SK-N-SH (cell line): Measurements from ENCODE around the gene USP2. TPM values are rescaled to one million over a fixed set of nuclear protein-coding genes. Genes with fewer than 3 reads are reported as not detected.

ENCODE experiments used
- CTCF ChIA-PET: fragments of 300-600, 350-600 bp; formaldehyde crosslinking; extraction: SDS; loops from one replicate; lab custom pipeline; 2021; lab: Yijun Ruan, JAX
- POLR2A ChIA-PET: fragments of 350-600 bp; sonication (Branson Sonifier 250); formaldehyde crosslinking; extraction: SDS; loops from one replicate; lab custom pipeline; 2020; ENCODE audit warnings: antibody characterized with exemption, inconsistent platforms; lab: Yijun Ruan, JAX
- DNase-seq: peaks from one replicate; pipeline ENCODE4 v3.0.0; 2012
- H2AFZ ChIP-seq: fragments of 200-600 bp; sonication (generic); 2 replicates; pipeline ENCODE4 v1.8.1; 2016; ENCODE audit warnings: antibody characterized with exemption, mild to moderate bottlenecking, low read depth
- H3F3A ChIP-seq: fragments of 200-600 bp; sonication (generic); replicated peaks from 2 replicates; pipeline ENCODE3; 2016; ENCODE audit warnings: antibody characterized with exemption, mild to moderate bottlenecking; ENCODE audit not compliant: insufficient read depth
- H3K27ac ChIP-seq, 2 experiments: fragments of 200-500 bp in 1 of 2; fragments of 200-600 bp in 1 of 2; sonication (Bioruptor generic) in 1 of 2; sonication (generic), shearing (Covaris generic) in 1 of 2; 2 replicates each; pipeline versions ENCODE4 v1.5.1 to v1.6.1; 2014 to 2016; ENCODE audit warnings: low read depth in 2 of 2, inconsistent platforms in 1 of 2, low read length in 1 of 2, mild to moderate bottlenecking in 1 of 2, mixed read lengths in 1 of 2
- H3K27me3 ChIP-seq: fragments of 200-600 bp; sonication (generic), shearing (Covaris generic); 2 replicates; pipeline ENCODE4 v1.6.1; 2016; ENCODE audit warnings: mixed run types; ENCODE audit not compliant: insufficient read depth
- H3K36me3 ChIP-seq, 2 experiments: fragments of 200-500 bp in 1 of 2; fragments of 200-600 bp in 1 of 2; sonication (Bioruptor generic) in 1 of 2; sonication (generic) in 1 of 2; replicated peaks in 1 of 2; 2 replicates each; pipeline versions ENCODE3 to v1.5.1; 2014 to 2016; ENCODE audit warnings: low read length in 1 of 2, mild to moderate bottlenecking in 1 of 2; ENCODE audit not compliant: insufficient read depth in 2 of 2, control insufficient read depth in 1 of 2
- H3K4me1 ChIP-seq, 2 experiments: fragments of 200-500 bp in 1 of 2; fragments of 200-600 bp in 1 of 2; sonication (Bioruptor generic) in 1 of 2; sonication (generic), shearing (Covaris generic) in 1 of 2; 2 replicates each; pipeline versions ENCODE4 v1.5.1 to v1.6.1; 2014 to 2016; ENCODE audit warnings: low read depth in 1 of 2, low read length in 1 of 2, mixed run types in 1 of 2; ENCODE audit not compliant: insufficient read depth in 2 of 2, control insufficient read depth in 1 of 2
- H3K4me2 ChIP-seq: fragments of 200-600 bp; sonication (generic), shearing (Covaris generic); 2 replicates; pipeline ENCODE4 v1.6.1; 2017; ENCODE audit warnings: mixed run types
- H3K4me3 ChIP-seq, 2 experiments: fragments of 200-500 bp in 1 of 2; fragments of 200-600 bp in 1 of 2; sonication (Bioruptor generic) in 1 of 2; sonication (generic), shearing (Covaris generic) in 1 of 2; 2 replicates each; pipeline versions ENCODE4 v1.5.1 to v1.8.1; 2014 to 2016; ENCODE audit warnings: low read depth in 2 of 2, inconsistent platforms in 1 of 2, low read length in 1 of 2, mild to moderate bottlenecking in 1 of 2, mixed read lengths in 1 of 2, moderate library complexity in 1 of 2
- H3K79me2 ChIP-seq: fragments of 200-600 bp; sonication (generic); 2 replicates; pipeline ENCODE4 v1.8.1; 2017; ENCODE audit warnings: mild to moderate bottlenecking; ENCODE audit not compliant: insufficient read depth
- H3K9ac ChIP-seq: fragments of 200-600 bp; sonication (generic); 2 replicates; pipeline ENCODE4 v1.6.1; 2017; ENCODE audit warnings: mixed run types
- H3K9me2 ChIP-seq: fragments of 200-600 bp; sonication (generic); 2 replicates; pipeline ENCODE4 v1.6.1; 2017; ENCODE audit warnings: mixed run types
- H3K9me3 ChIP-seq: fragments of 200-600 bp; sonication (generic); 2 replicates; pipeline ENCODE4 v1.6.1; 2017; ENCODE audit warnings: mixed run types, mild to moderate bottlenecking, moderate library complexity
- H4K20me1 ChIP-seq: fragments of 200-600 bp; sonication (generic); 2 replicates; pipeline ENCODE4 v1.6.1; 2017; ENCODE audit warnings: mild to moderate bottlenecking, mixed run types; ENCODE audit not compliant: insufficient read depth
- ELF1 ChIP-seq: IDR thresholded peaks from 2 replicates; pipeline ENCODE4 v1.4.0; 2012
- FOSL2 ChIP-seq: IDR thresholded peaks from 2 replicates; pipeline ENCODE4 v1.4.0; 2012; ENCODE audit warnings: low read depth, mild to moderate bottlenecking, moderate library complexity, borderline replicate concordance
- FOXM1 ChIP-seq: IDR thresholded peaks from 2 replicates; pipeline ENCODE4 v1.4.0; 2012; ENCODE audit warnings: low read depth, mild to moderate bottlenecking
- GABPA ChIP-seq: IDR thresholded peaks from 2 replicates; pipeline ENCODE4 v1.4.0; 2012; ENCODE audit warnings: low read depth, mild to moderate bottlenecking
- GATA2 ChIP-seq: sonication (generic); formaldehyde crosslinking; IDR thresholded peaks from 2 replicates; pipeline ENCODE4 v1.5.0; 2020; ENCODE audit warnings: mild to moderate bottlenecking, missing genetic modification reagents
- JUND ChIP-seq: IDR thresholded peaks from 2 replicates; pipeline ENCODE4 v1.4.0; 2012
- MXI1 ChIP-seq: IDR thresholded peaks from 2 replicates; pipeline ENCODE4 v1.6.1; 2012; ENCODE audit warnings: mild to moderate bottlenecking, low read depth, low read length, improper control_type of control experiment
- NFIC ChIP-seq: IDR thresholded peaks from 2 replicates; pipeline ENCODE4 v1.4.0; 2012; ENCODE audit warnings: borderline replicate concordance
- NRF1 ChIP-seq: IDR thresholded peaks from 2 replicates; pipeline ENCODE4 v1.6.1; 2012; ENCODE audit warnings: low read depth, mild to moderate bottlenecking, low read length
- RCOR1 ChIP-seq: fragments of 150-350 bp; IDR thresholded peaks from 2 replicates; pipeline ENCODE4 v1.6.1; 2017; ENCODE audit warnings: antibody characterized with exemption, low read length
- RFX5 ChIP-seq: IDR thresholded peaks from 2 replicates; pipeline ENCODE4 v1.6.1; 2012; ENCODE audit warnings: mild to moderate bottlenecking, improper control_type of control experiment, low read length
- SIN3A ChIP-seq: IDR thresholded peaks from 2 replicates; pipeline ENCODE4 v1.6.1; 2012; ENCODE audit warnings: low read depth, mild to moderate bottlenecking, low read length, moderate library complexity, borderline replicate concordance
- TCF12 ChIP-seq: IDR thresholded peaks from 2 replicates; pipeline ENCODE4 v1.4.0; 2012
- YY1 ChIP-seq: IDR thresholded peaks from 2 replicates; pipeline ENCODE4 v1.4.0; 2012; ENCODE audit warnings: low read depth, mild to moderate bottlenecking
- WGBS: methylation state at CpG from one replicate; pipeline ENCODE4 v1.1.6; 2017; ENCODE audit warnings: low lambda C conversion rate; 5-methylcytosine and 5-hydroxymethylcytosine counted together
- polyA plus RNA-seq, 3 experiments: library from polyadenylated mRNA; depleted of rRNA; stranded (reverse); fragments of >200 nt; gene quantifications; 2 replicates each; pipeline ENCODE4 v1.2.3, GENCODE V29; 2012
- TF ChIP-seq, protein P1 (sequence below): IDR thresholded peaks from 2 replicates; pipeline ENCODE4 v1.4.0; 2012; ENCODE audit warnings: low read depth, borderline replicate concordance
- TF ChIP-seq, protein P2 (sequence below): IDR thresholded peaks from 2 replicates; pipeline ENCODE4 v1.4.0; 2012; ENCODE audit warnings: low read depth, borderline replicate concordance
- TF ChIP-seq, protein P3 (sequence below): IDR thresholded peaks from 2 replicates; pipeline ENCODE4 v1.6.1; 2012; ENCODE audit warnings: mild to moderate bottlenecking, low read depth, low read length, moderate library complexity
- TF ChIP-seq, protein P4 (sequence below): fragments of 150-350 bp; IDR thresholded peaks from 2 replicates; pipeline ENCODE4 v1.6.1; 2016; ENCODE audit warnings: mild to moderate bottlenecking, low read depth, low read length

Gene USP2
- polyA plus RNA-seq, 1 of the 3 experiments (the other 2 are of a cell fraction): 0.97 TPM

DNA sequence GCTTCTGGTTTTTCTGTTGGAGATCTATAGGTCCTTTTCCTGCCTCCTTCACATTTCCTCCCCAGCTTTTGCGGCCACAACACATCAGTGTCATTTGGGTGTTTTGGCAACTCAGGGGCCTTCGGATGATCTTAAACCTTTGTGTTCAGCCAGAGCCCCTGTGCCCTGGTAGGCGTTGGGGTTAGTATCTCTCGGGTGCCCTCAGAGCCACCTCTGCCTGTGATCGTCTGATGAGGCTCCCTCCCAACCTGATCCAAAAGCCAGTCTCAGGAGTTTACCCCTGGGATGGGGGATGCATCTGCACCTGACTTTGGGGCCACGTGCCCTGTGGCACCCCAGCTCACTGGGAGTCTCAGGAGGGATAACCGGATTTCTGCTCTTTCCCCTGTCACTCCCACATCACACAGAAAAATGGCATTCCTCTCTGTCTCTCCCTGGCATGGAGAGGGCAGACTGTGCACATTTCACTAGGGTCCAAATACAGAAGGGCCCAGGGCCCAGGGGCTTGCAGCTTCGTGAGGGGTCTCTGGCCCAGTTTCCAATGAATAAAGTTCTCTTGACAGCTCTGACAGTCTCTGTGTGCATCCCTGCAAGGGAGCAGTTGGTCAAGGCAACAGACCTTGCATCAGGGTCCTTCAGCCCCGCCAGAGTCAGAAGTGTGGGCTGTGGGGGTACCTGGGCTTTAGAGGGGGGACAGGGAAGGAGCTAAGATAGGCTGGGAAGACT, 44.6 kb downstream of the USP2 start:
- H3K4me3 ChIP-seq: no peak overlapping the region
- H3K9me2 ChIP-seq: no peaks in the 10 kb centered on the region
- H3K9ac ChIP-seq: no peak overlapping the region
- no peaks in the 10 kb centered on the region for H4K20me1 ChIP-seq
- DNase-seq: no peak
- POLR2A ChIA-PET: interaction anchor here (1.9 to 2.0 kb wide), 3 partner anchors 11 to 37 kb away, joined by 7 to 8 read pairs (median 8); no protein-coding TSS in a partner anchor
- H3F3A ChIP-seq: peaks cover 6% of the 10 kb centered on the region
- TF ChIP-seq SIN3A: no peak
- TF ChIP-seq, protein P1, sequence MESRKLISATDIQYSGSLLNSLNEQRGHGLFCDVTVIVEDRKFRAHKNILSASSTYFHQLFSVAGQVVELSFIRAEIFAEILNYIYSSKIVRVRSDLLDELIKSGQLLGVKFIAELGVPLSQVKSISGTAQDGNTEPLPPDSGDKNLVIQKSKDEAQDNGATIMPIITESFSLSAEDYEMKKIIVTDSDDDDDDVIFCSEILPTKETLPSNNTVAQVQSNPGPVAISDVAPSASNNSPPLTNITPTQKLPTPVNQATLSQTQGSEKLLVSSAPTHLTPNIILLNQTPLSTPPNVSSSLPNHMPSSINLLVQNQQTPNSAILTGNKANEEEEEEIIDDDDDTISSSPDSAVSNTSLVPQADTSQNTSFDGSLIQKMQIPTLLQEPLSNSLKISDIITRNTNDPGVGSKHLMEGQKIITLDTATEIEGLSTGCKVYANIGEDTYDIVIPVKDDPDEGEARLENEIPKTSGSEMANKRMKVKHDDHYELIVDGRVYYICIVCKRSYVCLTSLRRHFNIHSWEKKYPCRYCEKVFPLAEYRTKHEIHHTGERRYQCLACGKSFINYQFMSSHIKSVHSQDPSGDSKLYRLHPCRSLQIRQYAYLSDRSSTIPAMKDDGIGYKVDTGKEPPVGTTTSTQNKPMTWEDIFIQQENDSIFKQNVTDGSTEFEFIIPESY: no peak
- no peak for TF ChIP-seq NRF1
- no peak for TF ChIP-seq GATA2 (CRISPR knock-in tag)
- no peak for TF ChIP-seq ELF1
- TF ChIP-seq TCF12: no peak
- no peak for TF ChIP-seq JUND
- TF ChIP-seq RFX5: no peak
- H3K79me2 ChIP-seq: peaks cover 31% of the 10 kb centered on the region
- CTCF ChIA-PET: interaction anchor here (1.7 to 8.6 kb wide), 17 partner anchors 11 to 280 kb away, joined by 4 to 191 read pairs (median 11); partner anchors contain the start of genes CBL, HYOU1, MCAM and MFRP
- no peaks in the 10 kb centered on the region for H3K27me3 ChIP-seq
- peak overlapping the region in 1 of 2 experiments; percentile 62; a peak in 3 of 4 replicates for H3K27ac ChIP-seq
- 96% methylated on average over 9 of the region's 9 CpGs for WGBS
- H3K4me1 ChIP-seq: peaks cover 16 to 41% of the 10 kb centered on the region in 2 experiments; a peak in 3 of 4 replicates
- H3K36me3 ChIP-seq: peaks cover 0 to 12% of the 10 kb centered on the region in 2 experiments
- H3K9me3 ChIP-seq: no peaks in the 10 kb centered on the region
- H3K4me2 ChIP-seq: peak overlapping the region; percentile 78
- no peak overlapping the region for H2AFZ ChIP-seq

DNA sequence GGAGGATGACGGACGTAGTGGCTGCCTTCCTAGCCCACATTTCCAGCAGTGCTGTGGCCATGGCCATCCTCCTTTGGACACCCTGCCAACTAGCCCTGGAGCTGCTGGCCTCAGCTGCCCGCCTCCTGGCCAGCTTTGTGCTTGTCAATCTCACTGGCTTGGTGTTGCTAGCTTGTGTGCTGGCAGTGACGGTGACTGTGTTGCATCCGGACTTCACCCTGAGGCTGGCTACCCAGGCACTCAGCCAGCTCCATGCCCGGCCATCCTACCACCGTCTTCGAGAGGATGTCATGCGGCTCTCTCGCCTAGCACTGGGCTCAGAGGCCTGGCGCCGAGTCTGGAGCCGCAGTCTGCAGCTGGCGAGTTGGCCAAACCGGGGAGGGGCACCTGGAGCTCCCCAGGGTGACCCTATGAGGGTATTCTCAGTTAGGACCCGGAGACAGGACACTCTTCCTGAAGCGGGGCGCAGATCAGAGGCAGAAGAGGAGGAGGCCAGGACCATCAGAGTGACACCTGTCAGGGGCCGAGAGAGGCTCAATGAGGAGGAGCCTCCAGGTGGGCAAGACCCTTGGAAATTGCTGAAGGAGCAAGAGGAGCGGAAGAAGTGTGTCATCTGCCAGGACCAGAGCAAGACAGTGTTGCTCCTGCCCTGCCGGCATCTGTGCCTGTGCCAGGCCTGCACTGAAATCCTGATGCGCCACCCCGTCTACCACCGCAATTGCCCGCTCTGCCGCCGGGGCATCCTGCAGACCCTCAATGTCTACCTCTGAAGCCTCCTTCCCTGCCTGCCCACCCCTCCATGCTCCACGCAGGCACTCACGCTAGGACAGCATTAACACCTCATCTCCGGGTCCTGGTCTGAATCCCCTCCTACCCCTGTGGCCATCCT, 45.6 kb downstream of the USP2 start:
- Histone ChIP-seq H3K4me1 (peaks cover 16 to 41% of the 10 kb centered on the region in 2 experiments; a peak in 3 of 4 replicates), H3K36me3 (peaks cover 0 to 12% of the 10 kb centered on the region in 2 experiments), H4K20me1 (no peaks in the 10 kb centered on the region), H3K9me2 (no peaks in the 10 kb centered on the region), H3K27me3 (no peaks in the 10 kb centered on the region), H3K4me2 (peak overlapping the region; percentile 95), H2AFZ (no peak overlapping the region), H3K9ac (no peak overlapping the region), H3K4me3 (peak overlapping the region; percentile 84 to 96), H3K9me3 (no peaks in the 10 kb centered on the region), H3K27ac (no peak overlapping the region), H3K79me2 (peaks cover 31% of the 10 kb centered on the region), H3F3A (peaks cover 6% of the 10 kb centered on the region)
- no peak for DNase-seq
- CTCF ChIA-PET: interaction anchor here (0.8 to 5.2 kb wide), 6 partner anchors 8 to 191 kb away, joined by 3 to 45 read pairs (median 7); partner anchors contain the start of gene CBL
- 89% methylated on average over 16 of the region's 30 CpGs for WGBS
- POLR2A ChIA-PET: no interaction called here
- TF ChIP-seq, protein P2, sequence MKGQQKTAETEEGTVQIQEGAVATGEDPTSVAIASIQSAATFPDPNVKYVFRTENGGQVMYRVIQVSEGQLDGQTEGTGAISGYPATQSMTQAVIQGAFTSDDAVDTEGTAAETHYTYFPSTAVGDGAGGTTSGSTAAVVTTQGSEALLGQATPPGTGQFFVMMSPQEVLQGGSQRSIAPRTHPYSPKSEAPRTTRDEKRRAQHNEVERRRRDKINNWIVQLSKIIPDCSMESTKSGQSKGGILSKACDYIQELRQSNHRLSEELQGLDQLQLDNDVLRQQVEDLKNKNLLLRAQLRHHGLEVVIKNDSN: no peak
- TF ChIP-seq YY1 (no peak), RCOR1 (no peak), MXI1 (no peak), FOXM1 (no peak), NFIC (no peak), GABPA (no peak), FOSL2 (no peak), ELF1 (no peak), TCF12 (no peak), RFX5 (no peak)
- TF ChIP-seq, protein P3, sequence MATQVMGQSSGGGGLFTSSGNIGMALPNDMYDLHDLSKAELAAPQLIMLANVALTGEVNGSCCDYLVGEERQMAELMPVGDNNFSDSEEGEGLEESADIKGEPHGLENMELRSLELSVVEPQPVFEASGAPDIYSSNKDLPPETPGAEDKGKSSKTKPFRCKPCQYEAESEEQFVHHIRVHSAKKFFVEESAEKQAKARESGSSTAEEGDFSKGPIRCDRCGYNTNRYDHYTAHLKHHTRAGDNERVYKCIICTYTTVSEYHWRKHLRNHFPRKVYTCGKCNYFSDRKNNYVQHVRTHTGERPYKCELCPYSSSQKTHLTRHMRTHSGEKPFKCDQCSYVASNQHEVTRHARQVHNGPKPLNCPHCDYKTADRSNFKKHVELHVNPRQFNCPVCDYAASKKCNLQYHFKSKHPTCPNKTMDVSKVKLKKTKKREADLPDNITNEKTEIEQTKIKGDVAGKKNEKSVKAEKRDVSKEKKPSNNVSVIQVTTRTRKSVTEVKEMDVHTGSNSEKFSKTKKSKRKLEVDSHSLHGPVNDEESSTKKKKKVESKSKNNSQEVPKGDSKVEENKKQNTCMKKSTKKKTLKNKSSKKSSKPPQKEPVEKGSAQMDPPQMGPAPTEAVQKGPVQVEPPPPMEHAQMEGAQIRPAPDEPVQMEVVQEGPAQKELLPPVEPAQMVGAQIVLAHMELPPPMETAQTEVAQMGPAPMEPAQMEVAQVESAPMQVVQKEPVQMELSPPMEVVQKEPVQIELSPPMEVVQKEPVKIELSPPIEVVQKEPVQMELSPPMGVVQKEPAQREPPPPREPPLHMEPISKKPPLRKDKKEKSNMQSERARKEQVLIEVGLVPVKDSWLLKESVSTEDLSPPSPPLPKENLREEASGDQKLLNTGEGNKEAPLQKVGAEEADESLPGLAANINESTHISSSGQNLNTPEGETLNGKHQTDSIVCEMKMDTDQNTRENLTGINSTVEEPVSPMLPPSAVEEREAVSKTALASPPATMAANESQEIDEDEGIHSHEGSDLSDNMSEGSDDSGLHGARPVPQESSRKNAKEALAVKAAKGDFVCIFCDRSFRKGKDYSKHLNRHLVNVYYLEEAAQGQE: no peak
- TF ChIP-seq, protein P4, sequence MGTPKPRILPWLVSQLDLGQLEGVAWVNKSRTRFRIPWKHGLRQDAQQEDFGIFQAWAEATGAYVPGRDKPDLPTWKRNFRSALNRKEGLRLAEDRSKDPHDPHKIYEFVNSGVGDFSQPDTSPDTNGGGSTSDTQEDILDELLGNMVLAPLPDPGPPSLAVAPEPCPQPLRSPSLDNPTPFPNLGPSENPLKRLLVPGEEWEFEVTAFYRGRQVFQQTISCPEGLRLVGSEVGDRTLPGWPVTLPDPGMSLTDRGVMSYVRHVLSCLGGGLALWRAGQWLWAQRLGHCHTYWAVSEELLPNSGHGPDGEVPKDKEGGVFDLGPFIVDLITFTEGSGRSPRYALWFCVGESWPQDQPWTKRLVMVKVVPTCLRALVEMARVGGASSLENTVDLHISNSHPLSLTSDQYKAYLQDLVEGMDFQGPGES: no peak
